Kidney capillary endothelial cell (primary cell): ENCODE data around the gene ZFYVE27.
A peak's percentile ranks its signal among the peaks of the same experiment; 100 is the strongest.
"Not testable (repeated sequence)": the region's sequence is repeated elsewhere in the genome, so short reads cannot be mapped to it uniquely, and the experiment has no call there.

Source experiments
- DNase-seq: peaks from one replicate; pipeline ENCODE4 v3.0.0-alpha.2; 2018; ENCODE audit warnings: low spot score

ZFYVE27 gene

GRCh38 chr10:97736902-97737769 is at the start of gene ZFYVE27:
Gene ZFYVE27 (plus strand): TSS chr10:97737128. CDS start chr10:97738478, 1,350 bp downstream.
- peak; percentile 96 for DNase-seq

- no peak for DNase-seq
Measured at GRCh38 chr10:97687785-97688781, 48.8 kb upstream of the ZFYVE27 start.

- no peak for DNase-seq
Measured at GRCh38 chr10:97689559-97690020, 47.3 kb upstream of the ZFYVE27 start.

GRCh38 chr10:97690133-97690532 is 46.8 kb upstream of the ZFYVE27 start:
- no peak for DNase-seq

- not testable (repeated sequence) for DNase-seq
Measured at GRCh38 chr10:97698072-97698655, 38.8 kb upstream of the ZFYVE27 start.

- peak; percentile 75 for DNase-seq
Measured at GRCh38 chr10:97701438-97702069, 35.4 kb upstream of the ZFYVE27 start.

- no peak for DNase-seq
Measured at GRCh38 chr10:97703398-97704067, 33.4 kb upstream of the ZFYVE27 start.

- DNase-seq: no peak
Measured at GRCh38 chr10:97704341-97704740, 32.6 kb upstream of the ZFYVE27 start.

GRCh38 chr10:97705006-97705670 is 31.8 kb upstream of the ZFYVE27 start:
- DNase-seq: no peak

GRCh38 chr10:97707134-97707861 is 29.6 kb upstream of the ZFYVE27 start:
- no peak for DNase-seq

- DNase-seq: no peak
Measured at GRCh38 chr10:97708167-97708566, 28.8 kb upstream of the ZFYVE27 start.

- DNase-seq: peak; percentile 53
Measured at GRCh38 chr10:97708976-97709946, 27.7 kb upstream of the ZFYVE27 start.

- no peak for DNase-seq
Measured at GRCh38 chr10:97711640-97712572, 25.0 kb upstream of the ZFYVE27 start.

GRCh38 chr10:97713339-97713825 is 23.5 kb upstream of the ZFYVE27 start, which contains the start of gene MARVELD1:
Gene MARVELD1 (plus strand): TSS chr10:97713730. CDS start chr10:97713877, 147 bp downstream.
- no peak for DNase-seq

GRCh38 chr10:97713826-97714400 is 23.0 kb upstream of the ZFYVE27 start:
- peak; percentile 69 for DNase-seq

GRCh38 chr10:97714401-97715258 is 22.3 kb upstream of the ZFYVE27 start:
- peak; percentile 63 for DNase-seq
